ENCODE results near the gene SLC16A12. TPM values are rescaled to one million over a fixed set of nuclear protein-coding genes. Genes with fewer than 3 reads are reported as not detected.
A peak's percentile ranks its signal among the peaks of the same experiment; 100 is the strongest.

SLC16A12 gene
- total RNA-seq, 1 experiment from 2014 or later, result 0.51 TPM

DNA sequence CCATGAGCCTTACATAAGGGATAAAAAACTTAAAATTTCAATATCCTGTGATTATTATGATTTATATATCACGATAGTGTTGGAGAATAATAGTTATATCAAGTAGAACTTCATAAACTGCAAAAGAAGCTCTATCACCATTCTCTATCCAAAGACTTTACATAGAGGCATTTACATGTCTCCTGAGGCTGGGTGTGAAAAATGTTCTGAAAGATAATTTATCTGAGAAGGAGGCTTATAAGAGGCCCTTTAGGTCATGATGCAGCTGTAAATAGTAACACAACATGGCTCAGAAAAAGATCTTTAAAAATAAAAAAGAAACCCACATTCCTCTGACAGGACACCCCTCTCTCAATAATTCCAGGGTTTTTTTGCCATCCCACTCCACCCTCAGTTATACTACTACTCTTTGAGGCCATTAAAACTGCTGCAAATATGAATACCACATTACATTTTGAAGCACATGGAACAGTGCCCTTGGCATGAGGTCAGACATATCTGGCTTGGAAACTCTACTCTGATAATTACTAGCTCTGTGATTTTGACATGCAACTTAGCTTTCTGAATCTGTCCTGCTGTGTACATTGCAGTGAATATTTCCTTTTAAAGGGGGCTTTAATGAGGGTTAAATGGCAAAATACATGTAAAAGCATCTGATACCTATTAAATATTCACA is 55.5 kb downstream of the SLC16A12 start:
- in situ Hi-C loops (cut with HindIII; ENCODE audit: low pct_unique_long_range_greater_than_20kb, low sequenced_read_pairs), result no loop called here

DNA sequence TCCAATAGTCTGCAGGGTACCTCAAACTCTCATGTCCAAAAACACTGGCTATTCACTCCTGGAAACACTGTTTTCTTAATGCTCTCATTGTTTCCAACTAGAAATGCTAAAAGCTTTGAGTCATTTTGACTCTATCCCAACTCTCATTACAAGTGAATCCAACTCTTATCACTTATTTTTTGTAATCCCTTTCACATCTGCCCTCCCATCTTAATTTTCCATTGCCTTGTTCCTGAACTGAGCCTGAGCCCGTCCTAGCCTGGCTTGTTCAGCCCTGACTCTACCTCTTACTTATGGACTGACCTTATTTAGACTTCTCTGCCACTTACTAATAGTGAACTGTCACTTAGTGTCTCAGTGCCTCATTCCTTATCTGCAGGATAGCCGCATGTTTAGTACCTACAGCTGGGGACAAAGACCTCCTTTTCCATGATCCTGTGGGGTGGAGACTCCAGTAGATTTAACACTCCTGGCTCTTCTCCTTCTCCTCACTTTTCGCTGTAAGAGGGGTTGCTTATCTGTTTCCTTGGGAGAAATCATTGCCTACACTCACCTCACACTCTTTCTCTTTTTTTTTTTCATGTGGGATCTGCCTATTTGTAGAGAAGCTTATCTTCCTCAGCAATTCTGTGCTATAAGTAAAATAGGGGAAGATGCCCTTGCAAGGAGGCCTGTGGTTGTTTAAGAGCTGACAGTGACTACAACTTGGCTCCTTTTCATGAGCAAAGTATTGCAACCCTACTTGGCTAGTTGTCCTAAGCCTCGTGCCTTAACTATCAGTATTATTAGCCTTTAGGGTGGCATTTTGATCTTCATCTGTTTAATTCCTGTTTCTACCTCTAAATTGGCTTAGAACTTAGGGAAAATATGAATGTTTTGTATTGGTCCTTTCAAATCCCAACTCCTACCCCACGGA is 56.4 kb downstream of the SLC16A12 start:
- in situ Hi-C loops (cut with HindIII; ENCODE audit: low pct_unique_long_range_greater_than_20kb, low sequenced_read_pairs), result no loop called here
- no peak for DNase-seq (ENCODE audit: low read depth)

More for the DNA sequence above, 55.5 kb downstream of the SLC16A12 start:
- DNase-seq (ENCODE audit: low read depth), result no peak

- in situ Hi-C loops (cut with HindIII; ENCODE audit: low pct_unique_long_range_greater_than_20kb, low sequenced_read_pairs), result no loop called here
- no peak for DNase-seq (ENCODE audit: low read depth)
These were observed 57.2 kb downstream of the SLC16A12 start for GRCh38 chr10:89478085-89478738.

DNA sequence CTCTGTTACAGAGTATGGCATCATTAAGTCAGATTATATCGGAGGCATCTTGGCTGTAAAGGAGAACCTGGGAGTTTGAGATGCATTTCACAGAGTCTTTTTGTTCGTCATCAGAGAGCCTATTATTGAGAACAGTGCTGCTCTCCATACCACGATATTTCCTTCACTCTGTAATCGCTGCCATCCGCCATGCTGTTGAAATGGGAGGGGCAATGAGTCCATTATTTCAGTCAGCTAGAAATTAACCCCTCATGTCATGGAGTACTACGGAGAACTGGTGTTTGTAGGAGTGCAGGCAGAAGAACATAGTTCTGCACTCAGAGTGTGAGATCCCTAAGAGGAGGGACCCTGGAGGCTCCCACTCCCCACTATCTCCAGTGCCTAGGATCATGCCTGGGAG is 59.2 kb downstream of the SLC16A12 start:
- DNase-seq (ENCODE audit: low read depth), result no peak
- in situ Hi-C loops (cut with HindIII; ENCODE audit: low pct_unique_long_range_greater_than_20kb, low sequenced_read_pairs), result no loop called here

DNA sequence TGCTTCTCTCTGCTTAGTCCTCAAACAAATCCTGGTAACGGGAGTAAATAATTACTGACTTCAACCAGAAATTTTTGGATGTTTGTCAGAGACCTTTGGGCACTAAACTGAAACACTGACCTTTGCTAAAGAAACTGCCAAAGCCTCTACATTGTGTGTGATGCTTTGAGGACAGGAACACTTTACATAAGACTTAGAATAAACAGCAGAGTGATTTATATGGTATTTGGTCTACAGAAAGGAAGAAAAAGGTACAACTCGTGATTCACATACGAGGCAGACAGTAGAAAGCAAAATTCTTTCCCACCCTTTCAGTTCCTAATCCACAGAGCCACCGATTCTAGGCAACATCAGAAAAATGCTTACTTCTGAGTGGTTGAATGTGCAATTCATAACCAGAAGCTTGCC is 59.8 kb downstream of the SLC16A12 start:
- in situ Hi-C loops (cut with HindIII; ENCODE audit: low pct_unique_long_range_greater_than_20kb, low sequenced_read_pairs), result no loop called here
- no peak for DNase-seq (ENCODE audit: low read depth)

DNA sequence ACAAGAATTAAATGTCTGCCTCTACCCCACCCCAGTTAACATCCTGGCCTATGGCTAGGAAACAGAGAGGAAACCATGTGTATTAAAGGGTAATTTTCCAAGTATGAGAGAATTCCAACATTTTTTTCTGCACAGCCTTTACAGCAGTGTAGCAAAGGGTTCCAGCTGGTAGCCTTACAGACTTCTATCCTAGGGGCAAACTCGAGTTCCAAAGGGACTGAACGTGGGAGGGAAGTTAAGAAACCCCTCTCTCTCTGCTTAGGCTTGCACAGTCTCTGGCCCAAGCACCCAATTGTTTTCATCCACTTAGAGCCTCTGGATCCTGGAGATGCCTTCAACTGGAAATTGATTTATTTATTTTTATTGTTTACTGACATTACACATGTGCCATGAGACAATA is 60.3 kb downstream of the SLC16A12 start:
- no peak for DNase-seq (ENCODE audit: low read depth)
- in situ Hi-C loops (cut with HindIII; ENCODE audit: low pct_unique_long_range_greater_than_20kb, low sequenced_read_pairs), result no loop called here

DNA sequence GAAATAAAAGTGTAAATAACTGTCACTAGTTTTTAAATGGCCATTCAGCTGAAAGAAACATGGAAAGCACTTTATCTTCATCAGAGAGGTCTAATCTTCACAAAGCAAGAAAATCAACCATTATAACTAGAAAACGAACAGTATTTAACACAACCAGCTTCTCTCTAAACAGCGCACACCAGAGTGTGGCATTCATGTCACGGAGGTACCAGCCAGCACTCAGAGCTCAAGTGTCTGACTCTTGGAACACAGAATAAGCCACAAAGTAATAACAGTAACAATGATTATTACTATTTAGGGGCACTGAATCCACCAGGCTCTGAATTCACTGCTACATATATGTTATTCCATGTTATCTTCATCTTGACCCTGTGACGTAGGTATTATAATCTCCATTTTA is 60.9 kb downstream of the SLC16A12 start:
- no peak for DNase-seq (ENCODE audit: low read depth)
- in situ Hi-C loops (cut with HindIII; ENCODE audit: low pct_unique_long_range_greater_than_20kb, low sequenced_read_pairs), result no loop called here

GRCh38 chr10:89471110-89471809 is 64.1 kb downstream of the SLC16A12 start:
- in situ Hi-C loops (cut with HindIII; ENCODE audit: low pct_unique_long_range_greater_than_20kb, low sequenced_read_pairs), result no loop called here
- DNase-seq (ENCODE audit: low read depth), result no peak

GRCh38 chr10:89470628-89471027 is 64.8 kb downstream of the SLC16A12 start:
- in situ Hi-C loops (cut with HindIII; ENCODE audit: low pct_unique_long_range_greater_than_20kb, low sequenced_read_pairs), result no loop called here
- DNase-seq (ENCODE audit: low read depth), result no peak

DNA sequence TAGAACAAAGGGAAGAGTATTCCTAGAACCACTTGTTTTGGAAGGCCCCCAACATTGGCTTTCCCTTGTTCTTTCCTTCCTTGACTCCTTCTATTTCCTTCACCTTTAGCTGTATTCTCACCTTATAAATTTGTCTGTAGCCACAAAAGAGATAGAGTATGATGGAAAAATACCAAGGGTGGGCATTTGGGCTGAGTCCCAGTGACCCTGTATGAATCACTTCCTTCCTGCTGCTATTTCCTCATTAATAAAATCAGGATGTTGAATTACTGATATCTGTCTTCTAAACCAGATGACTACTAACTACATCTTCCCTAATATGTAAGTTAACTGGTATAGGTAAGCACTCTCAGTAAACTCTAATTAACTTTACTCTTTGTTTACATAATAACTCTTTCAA is 65.9 kb downstream of the SLC16A12 start:
- in situ Hi-C loops (cut with HindIII; ENCODE audit: low pct_unique_long_range_greater_than_20kb, low sequenced_read_pairs), result no loop called here
- no peak for DNase-seq (ENCODE audit: low read depth)

DNA sequence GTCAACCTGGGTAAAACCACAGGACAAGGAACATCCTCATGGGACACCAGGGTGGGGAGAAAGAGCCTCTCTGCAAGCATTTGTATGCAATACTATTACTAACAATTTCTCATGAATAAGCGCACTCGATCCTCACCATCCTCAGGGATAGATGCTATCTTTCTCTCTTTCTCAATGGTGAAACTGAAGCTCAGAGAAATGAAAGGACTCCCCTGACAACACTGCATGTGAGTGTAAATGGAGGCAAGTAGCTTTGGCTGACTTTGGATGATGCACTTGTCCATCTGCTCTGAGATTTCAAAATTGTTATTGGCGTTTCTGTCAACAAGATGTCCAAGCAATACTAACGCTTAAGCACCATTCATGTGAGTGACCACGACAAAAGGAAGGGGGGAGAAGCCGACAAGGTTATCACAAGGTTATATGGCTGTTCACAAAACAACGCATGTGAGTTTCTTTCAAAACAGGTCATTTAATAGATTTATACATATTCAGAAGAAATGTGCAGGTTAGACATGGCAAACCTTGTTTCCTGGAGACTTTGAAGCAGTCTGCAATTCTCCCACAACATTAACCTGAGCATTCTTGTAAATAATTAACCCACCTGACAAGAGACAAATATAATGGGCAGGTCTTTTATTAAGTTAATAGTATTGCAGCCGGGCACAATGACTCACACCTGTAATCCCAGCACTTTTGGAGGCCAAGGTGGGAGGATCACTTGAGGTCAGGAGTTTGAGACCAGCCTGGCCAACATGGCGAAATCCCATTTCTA is 67.0 kb downstream of the SLC16A12 start:
- peak; percentile 26 for DNase-seq (ENCODE audit: low read depth)
- in situ Hi-C loops (cut with HindIII; ENCODE audit: low pct_unique_long_range_greater_than_20kb, low sequenced_read_pairs), result no loop called here

GRCh38 chr10:89466599-89467035 is 68.8 kb downstream of the SLC16A12 start:
- in situ Hi-C loops (cut with HindIII; ENCODE audit: low pct_unique_long_range_greater_than_20kb, low sequenced_read_pairs), result no loop called here
- DNase-seq (ENCODE audit: low read depth), result peak; percentile 55

DNA sequence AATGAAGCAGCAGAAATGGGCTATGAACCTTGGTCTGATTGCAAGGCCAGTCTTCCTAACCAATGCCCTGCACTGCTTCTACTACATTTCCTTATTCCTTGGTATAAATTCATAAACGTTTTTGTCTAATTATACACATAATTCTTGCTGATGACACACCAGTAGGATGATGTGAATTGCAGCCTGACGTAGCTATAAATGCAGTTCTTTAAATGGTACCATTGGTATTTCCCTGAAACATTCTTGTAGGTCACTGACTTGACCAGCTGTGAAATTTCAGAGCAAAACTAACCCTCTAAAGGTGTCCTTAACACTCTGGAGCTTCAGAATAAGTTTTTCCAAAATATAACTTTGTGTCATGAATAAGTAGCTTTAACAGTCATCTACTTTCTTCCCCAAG is 70.2 kb downstream of the SLC16A12 start:
- in situ Hi-C loops (cut with HindIII; ENCODE audit: low pct_unique_long_range_greater_than_20kb, low sequenced_read_pairs), result no loop called here
- DNase-seq (ENCODE audit: low read depth), result no peak

GRCh38 chr10:89463846-89464537 is 71.4 kb downstream of the SLC16A12 start:
- no peak for DNase-seq (ENCODE audit: low read depth)
- in situ Hi-C loops (cut with HindIII; ENCODE audit: low pct_unique_long_range_greater_than_20kb, low sequenced_read_pairs), result no loop called here

- in situ Hi-C loops (cut with HindIII; ENCODE audit: low pct_unique_long_range_greater_than_20kb, low sequenced_read_pairs), result no loop called here
- no peak for DNase-seq (ENCODE audit: low read depth)
These were observed 76.6 kb downstream of the SLC16A12 start for GRCh38 chr10:89458784-89459183.

GRCh38 chr10:89458291-89458690 is 77.1 kb downstream of the SLC16A12 start:
- no peak for DNase-seq (ENCODE audit: low read depth)
- in situ Hi-C loops (cut with HindIII; ENCODE audit: low pct_unique_long_range_greater_than_20kb, low sequenced_read_pairs), result no loop called here

Data from Caki2 (cell line).